HG02759 (cell line): ENCODE data around the gene SERPINB12.

ENCODE experiments used
- ATAC-seq: cut with Tn5 transposase; IDR thresholded peaks from one replicate; pipeline ENCODE4 v1.9.1; 2021; ENCODE audit warnings: mild to moderate bottlenecking, moderate library complexity; ENCODE audit not compliant: unreplicated experiment

The SERPINB12 gene

GRCh38 chr18:63550068-63550467, 7.9 kb downstream of the SERPINB12 start:
- ATAC-seq = no peak

DNA sequence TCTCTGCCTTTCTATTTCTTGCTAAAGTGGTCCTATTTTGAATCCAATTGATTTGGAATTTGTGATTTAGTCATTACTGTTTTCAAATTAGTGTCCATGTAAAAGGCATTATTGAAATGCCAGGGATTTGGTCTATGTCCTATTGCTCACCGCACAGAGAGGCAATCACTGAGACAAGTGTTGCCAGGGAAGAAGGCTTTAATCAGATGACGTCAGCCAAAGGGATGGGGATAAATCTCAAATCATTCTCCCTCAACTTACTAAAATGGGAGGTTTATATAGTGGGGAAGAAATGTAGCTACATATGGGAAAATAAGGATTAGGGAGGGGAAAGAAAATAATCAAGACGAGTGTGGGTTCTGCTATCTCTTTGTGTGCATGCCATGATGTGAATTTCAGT, 9.6 kb downstream of the SERPINB12 start:
- ATAC-seq = no peak

DNA sequence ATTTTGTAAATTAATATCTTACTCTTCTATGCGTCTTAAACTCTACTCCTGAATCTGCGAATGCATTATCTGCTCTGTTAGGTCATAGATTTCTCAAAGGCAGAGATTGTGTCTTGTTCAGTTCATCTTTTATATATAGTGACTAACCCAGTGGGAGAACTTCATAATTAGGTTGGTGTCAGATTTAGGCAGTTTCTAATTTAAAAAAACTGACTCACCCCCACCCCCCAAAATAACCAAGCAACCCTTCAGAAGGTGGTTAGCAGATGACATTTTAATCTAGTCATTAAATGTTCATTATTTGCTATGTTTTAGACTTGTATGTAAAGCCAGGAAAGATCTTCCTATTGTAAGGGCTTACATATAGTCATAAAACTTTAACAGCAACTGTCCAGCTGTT, 10.4 kb downstream of the SERPINB12 start:
- no peak for ATAC-seq

GRCh38 chr18:63553081-63553480, 10.9 kb downstream of the SERPINB12 start:
- no peak for ATAC-seq

DNA sequence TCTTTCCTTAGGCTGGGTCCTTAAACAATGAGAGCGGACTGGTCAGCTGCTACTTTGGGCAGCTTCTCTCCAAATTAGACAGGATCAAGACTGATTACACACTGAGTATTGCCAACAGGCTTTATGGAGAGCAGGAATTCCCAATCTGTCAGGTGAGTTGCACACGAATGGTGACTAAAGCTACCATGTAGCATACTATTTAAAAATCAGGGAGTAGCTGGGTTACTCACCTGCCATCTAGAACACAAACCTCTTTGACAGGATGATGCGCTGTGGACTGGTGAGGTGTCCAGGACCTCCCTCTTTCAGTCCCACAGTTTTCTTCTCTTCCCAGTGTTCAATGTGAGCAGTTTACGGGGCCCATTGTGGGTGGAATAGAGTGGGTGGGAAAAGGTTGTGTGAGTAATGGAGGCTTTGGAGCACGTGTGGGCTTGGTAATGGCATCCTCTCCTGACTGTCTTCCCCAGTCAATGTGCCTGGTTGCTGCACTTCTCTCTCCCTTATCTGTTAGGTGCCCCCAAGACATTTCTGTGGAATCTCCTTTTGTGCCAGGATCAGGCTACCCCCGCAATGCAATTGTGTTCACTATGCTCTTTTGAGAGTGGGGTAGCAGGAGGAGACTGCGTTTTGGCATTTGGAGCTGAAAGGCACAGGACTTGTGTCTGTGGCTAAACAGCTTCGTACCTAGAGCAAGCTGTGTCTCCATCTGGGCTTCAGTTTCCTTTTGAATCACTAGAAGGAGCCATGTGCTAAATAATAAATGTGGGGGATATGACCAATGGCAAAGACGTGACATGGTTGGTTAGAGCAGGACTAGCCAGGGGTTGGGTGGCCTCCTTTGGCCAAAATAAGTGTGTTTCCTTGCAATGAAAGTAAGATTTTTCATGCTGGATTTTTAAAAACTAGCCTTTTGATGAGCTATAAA, 17.7 kb downstream of the SERPINB12 start:
- ATAC-seq = no peak

GRCh38 chr18:63562284-63562683, 20.1 kb downstream of the SERPINB12 start:
- peak; percentile 69 for ATAC-seq

- ATAC-seq = no peak
These were observed 21.9 kb downstream of the SERPINB12 start for GRCh38 chr18:63564021-63564420.

DNA sequence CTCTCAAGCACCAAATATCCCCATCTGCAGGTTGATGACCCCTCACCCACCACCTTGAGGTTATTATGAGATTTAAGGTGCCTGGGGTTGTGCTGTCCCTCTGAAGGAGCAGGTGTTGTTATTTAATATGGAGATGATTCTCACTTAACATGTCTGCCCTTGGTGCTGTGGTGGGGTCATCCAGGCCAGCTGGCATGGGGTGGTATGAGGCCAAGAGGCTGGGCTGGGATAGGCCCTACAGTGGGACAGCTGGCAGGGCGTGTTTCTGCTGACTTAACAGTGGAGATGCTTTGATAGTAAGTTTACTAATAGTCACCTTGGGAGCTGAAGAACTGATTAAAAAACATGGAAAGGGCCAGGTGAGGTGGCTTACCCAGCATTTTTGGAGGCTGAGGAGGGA, 22.4 kb downstream of the SERPINB12 start:
- ATAC-seq = no peak

GRCh38 chr18:63567276-63567675, 25.1 kb downstream of the SERPINB12 start:
- ATAC-seq = no peak

DNA sequence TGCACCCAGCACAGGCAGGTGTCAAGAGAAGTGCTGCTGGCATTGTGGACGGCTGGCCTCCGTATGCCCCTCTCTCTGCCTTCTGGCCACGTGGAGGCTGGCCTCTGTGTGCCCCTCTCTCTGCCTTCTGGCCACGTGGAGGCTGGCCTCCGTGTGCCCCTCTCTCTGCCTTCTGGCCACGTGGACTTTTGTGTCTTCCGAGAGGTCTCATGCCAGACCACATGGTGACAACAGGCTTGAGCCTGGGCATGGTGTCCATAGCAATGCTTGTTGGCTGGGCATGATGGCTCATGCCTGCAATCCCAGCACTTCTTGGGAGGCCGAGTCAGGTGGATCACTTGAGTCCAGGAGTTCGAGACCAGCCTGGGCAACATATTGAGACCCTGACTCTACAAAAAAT, 25.7 kb downstream of the SERPINB12 start:
- ATAC-seq = no peak

GRCh38 chr18:63570721-63571120, 28.6 kb downstream of the SERPINB12 start:
- no peak for ATAC-seq

DNA sequence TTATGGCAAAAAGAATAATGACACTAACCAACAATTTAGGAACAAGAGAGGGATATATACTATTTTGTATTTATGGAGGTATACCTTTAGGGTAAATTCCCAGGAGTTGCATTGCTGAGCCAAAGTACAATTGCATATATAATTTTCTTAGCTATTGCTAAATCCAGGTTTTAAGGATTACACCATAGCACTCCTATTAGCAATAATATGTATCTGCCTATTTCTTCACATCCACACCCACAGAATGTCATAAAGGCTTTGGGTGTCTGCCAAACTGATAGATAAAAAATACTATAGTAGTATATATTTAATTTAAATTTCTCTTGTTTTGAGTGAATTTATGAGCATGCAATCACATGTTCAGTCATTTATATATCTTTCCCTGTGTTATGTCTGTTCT, 33.5 kb downstream of the SERPINB12 start:
- ATAC-seq = no peak

DNA sequence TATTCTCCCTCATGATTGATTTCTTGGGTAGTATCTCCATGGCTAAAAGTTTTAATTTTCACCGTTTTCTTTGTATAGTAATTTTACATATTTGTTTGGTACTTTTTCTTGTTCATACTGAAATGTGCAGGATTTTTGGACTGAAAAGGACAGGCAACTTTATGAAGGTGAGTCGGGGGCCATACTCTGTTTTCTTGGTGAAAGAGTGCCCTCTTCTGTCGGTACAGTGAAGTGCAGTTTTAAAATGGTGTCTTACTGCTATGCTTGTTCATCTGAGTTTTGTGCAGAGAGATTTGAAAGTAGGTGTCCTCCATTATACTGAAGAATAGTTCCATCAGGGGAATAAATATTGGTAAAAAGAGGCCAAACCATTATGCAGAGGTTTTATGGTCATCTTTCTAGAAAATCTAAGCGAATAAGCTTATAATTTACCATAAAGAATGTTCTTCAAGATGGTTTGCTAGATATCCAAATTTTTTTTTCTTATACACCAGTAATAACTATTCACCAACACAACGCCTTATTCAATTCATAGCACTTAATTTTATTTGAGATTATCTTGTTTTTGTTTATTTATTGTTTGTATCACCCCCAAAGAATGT, 36.3 kb downstream of the SERPINB12 start:
- ATAC-seq = peak; percentile 78

DNA sequence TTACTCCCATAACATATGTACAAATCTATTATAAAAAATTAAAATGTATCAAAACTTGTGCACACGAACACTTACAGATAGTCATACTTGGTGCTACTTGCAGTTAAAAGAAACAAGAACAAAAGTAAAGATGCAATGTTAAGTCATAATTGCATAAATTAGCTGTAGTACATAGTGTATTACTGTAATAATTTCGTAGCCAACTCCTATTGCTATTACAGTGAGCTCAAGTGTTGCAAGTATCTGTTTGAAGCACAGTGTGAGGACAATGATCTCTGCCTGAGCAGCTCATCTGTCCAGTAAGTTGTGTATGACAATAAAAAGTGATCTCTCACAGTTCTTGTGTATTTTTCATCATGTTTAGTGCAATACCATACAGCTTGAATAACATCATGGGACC, 37.4 kb downstream of the SERPINB12 start:
- ATAC-seq = no peak

DNA sequence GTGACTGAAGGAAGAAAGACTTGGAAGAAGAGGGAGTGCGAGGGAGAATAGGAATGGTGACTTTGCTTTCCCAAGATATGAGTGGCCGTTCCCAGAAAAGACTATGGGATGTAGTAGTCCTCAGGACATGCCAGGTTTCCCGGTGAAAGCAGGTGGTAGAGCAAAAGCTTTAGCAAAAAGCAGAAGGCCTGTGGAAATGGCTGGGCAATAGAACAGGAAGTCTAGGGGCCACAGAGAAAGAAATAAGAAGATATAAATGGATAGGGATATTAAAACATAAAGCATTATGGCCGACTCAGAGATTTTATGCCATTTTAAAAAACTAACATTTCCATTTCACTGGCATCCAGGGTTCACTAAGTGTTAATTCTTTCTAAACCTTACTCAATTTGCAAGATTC, 43.8 kb downstream of the SERPINB12 start:
- ATAC-seq = no peak

DNA sequence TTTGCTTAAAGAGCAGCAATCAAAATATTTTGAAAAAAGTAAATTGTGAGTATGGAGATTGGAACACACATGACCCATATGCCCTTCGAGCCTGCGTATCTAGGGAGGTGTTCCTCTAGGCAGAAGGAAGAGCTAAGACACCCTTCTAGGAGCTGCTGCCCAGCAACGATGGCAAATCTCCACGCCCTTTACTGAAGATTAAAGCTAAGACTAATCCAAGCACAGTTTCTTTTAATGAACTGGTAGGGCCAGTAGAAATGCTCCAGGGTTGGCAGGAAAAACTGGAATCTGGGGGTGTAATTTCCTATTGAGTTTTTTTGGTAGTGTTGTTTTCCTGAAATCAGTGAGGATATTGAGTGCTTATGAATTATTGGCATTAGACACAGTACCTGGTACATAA, 44.3 kb downstream of the SERPINB12 start:
- no peak for ATAC-seq

DNA sequence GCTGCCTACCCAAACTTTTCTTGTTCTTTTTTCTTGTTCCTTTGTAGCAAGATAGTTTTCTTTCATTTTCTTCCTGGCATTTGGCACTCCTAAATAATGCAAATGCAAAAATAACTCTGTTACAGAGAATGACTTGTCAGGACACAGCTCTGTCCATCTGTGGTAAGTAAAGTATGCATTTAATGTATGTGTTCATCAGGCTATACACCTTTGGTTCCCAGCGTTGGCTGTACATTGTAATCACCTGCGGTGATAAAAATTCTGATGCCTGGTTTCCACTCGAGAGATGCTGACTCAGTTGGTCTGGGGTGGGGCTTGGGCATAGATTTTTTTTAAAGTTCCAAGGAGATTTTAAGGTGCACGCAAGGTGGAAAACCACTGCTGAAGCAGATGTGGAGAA, 44.8 kb downstream of the SERPINB12 start, which contains the start of gene SERPINB13:
Gene SERPINB13 (plus strand): TSS at position 378 of the 400 bp plus-strand sequence. CDS start 1,325 bp downstream, outside the sequence.
- no peak for ATAC-seq

DNA sequence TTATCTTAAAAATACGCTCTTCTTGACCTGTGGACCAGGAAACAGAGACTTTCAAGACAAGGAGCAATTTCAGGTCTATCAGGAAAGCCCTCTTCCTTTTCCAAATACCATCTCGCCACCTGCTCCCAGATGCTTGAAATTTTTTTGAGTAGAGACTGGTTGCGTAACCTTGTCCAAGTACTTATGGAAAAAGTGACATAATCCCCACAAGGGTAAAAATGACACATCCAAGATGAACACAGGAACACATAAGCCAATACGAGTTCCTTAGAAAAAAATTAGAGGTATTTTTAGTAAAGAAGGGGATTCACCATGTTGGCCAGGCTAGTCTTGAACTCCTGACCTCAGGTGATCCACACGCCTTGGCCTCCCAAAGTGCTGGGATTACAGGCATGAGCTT, 46.7 kb downstream of the SERPINB12 start:
- ATAC-seq = no peak

DNA sequence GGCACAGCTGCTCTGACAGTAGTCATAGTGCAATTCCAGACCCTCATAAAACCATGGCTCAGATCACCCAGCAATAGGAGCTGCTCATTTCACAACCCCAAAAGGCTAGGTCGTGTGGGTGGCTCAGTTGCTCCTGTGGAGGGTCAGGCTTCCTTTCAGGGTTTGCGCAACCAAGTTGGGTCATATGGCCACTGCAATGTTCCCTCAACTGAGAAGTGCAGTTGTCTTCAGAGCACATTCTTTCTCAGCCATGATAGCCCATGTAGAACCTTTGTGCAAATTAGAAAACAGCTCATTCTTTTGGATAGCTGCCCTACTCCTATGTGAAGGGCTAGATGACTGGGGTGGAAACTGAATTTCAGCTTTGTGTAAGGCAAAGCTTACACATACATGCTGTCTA, 48.2 kb downstream of the SERPINB12 start:
- ATAC-seq = no peak

DNA sequence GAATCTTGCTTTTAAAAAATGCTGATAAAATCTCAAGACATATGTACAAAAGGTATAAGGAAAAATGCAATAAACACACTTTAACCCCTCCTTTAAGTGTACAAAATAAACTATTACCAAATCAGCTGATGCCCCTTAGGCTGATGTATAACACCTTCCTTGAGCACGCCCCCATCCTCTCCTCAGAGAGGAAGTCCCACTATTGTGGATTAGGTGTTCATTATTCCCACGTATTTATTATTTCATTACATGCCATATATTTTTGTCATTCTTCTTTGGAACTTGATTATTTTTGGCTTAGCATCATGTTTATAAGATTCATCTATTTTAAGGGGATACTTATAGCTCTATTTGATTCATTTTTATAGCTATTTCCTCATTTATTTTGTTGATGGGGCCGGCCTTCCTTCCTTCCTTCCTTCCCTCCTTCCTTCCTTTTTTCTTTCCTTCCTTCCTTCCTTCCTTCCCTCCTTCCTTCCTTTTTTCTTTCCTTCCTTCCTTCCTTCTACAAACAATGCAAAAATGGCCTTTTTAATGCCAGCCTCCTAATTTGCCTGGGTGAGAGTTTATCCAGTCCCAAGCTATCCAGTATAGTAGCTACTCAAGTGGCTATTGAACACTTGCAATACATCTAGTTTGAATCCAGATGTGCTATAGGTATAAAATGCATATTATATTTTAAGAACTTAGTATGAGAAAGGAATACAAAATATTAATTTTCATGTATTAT, 49.0 kb downstream of the SERPINB12 start:
- no peak for ATAC-seq

GRCh38 chr18:63591725-63592124, 49.6 kb downstream of the SERPINB12 start:
- no peak for ATAC-seq

GRCh38 chr18:63592471-63592870, 50.3 kb downstream of the SERPINB12 start:
- no peak for ATAC-seq
